ENCODE results near the gene RPS6KA5. TPM values are rescaled to one million over a fixed set of nuclear protein-coding genes. Genes with fewer than 3 reads are reported as not detected.

The RPS6KA5 gene
- total and polyA plus RNA-seq, 9 of the 15 experiments (the other 6 are each of a cell fraction or from before 2014, with no cell fraction given): 0.88 to 7.7 (median 4.7) TPM

GRCh38 chr14:90836692-90837063 is 223.8 kb downstream of the RPS6KA5 start:
- POLR2A ChIA-PET: no interaction called here
- TF ChIP-seq PTBP1 (IDR thresholded peaks at IDR 0.05; ENCODE audit: low read depth, low read length) (no peak), TSHZ1 (CRISPR knock-in tag; IDR thresholded peaks at IDR 0.05) (no peak), ZNF217 (CRISPR knock-in tag; IDR thresholded peaks at IDR 0.05) (no peak), REST (IDR thresholded peaks at IDR 0.05; ENCODE audit: borderline replicate concordance) (no peak), REST (CRISPR knock-in tag; IDR thresholded peaks at IDR 0.05; ENCODE audit: low read depth) (no peak), ZNF77 (CRISPR knock-in tag; IDR thresholded peaks at IDR 0.05) (no peak), RNF219 (CRISPR knock-in tag; IDR thresholded peaks at IDR 0.05) (no peak), ZNF146 (CRISPR knock-in tag; IDR thresholded peaks at IDR 0.05; ENCODE audit: unreplicated experiment) (no peak)

More at GRCh38 chr14:90836692-90837063, 223.8 kb downstream of the RPS6KA5 start:
- DNase-seq (ENCODE audit: extremely low read depth in 1 of 4, low spot score in 3 of 4) (no peak), FAIRE-seq (no peak), ATAC-seq (no peak)
- H3K36me3 ChIP-seq (ENCODE audit: control insufficient read depth, insufficient read depth, low read length): no peaks in the 10 kb centered on the region
- H3K27ac ChIP-seq (ENCODE audit: extremely low read depth, low read depth, low read length): no peak overlapping the region
- in situ Hi-C loops (cut with MboI) (no loop called here), intact Hi-C loops (cut with micrococcal nuclease) (no loop called here)
- no peak overlapping the region for H3K9ac ChIP-seq (ENCODE audit: insufficient read depth in 1 of 2, low read depth in 2 of 2, low read length in 2 of 2)
- 40% methylated on average over 1 of the region's 7 CpGs for WGBS (ENCODE audit: insufficient coverage, low coverage, missing lambda C conversion rate)
- peaks cover 4 to 5% of the 10 kb centered on the region in 2 experiments; a peak in 3 of 5 replicates for H3K4me1 ChIP-seq (replicated peaks in 1 of 2; ENCODE audit: control insufficient read depth in 2 of 2, insufficient read depth in 2 of 2, low read length in 2 of 2)
- H3K79me2 ChIP-seq (ENCODE audit: control insufficient read depth, insufficient read depth, low read length): no peaks in the 10 kb centered on the region
- no peak overlapping the region for H2AFZ ChIP-seq (ENCODE audit: low read depth, low read length)
- no peak overlapping the region for H3K4me2 ChIP-seq (ENCODE audit: insufficient read depth, low read length)
- no peak overlapping the region for H3K4me3 ChIP-seq
- BruUV-seq (replicated peaks): no TSS peak
- H4K20me1 ChIP-seq (replicated peaks; ENCODE audit: control insufficient read depth, insufficient read depth, low read length): no peaks in the 10 kb centered on the region
- H3K9me1 ChIP-seq (ENCODE audit: control insufficient read depth, insufficient read depth, low read length): no peaks in the 10 kb centered on the region
- H3K27me3 ChIP-seq (ENCODE audit: control insufficient read depth in 2 of 2, insufficient read depth in 2 of 2, low read length in 2 of 2): no peaks in the 10 kb centered on the region
- CTCF ChIA-PET (ENCODE audit: low intra/inter-chr PET ratio): no interaction called here
- no peaks in the 10 kb centered on the region for H3K9me3 ChIP-seq (replicated peaks; ENCODE audit: control insufficient read depth, insufficient read depth, low read depth, low read length)
